IPS DF 19.7 (cell line): Measurements from ENCODE around the gene PRKAG2.
A peak's percentile ranks its signal among the peaks of the same experiment; 100 is the strongest.

ENCODE experiments used
- DNase-seq: peaks from one replicate; pipeline ENCODE4 v3.0.0-alpha.2; 2013; ENCODE audit warnings: low read depth, low spot score

Gene PRKAG2

DNA sequence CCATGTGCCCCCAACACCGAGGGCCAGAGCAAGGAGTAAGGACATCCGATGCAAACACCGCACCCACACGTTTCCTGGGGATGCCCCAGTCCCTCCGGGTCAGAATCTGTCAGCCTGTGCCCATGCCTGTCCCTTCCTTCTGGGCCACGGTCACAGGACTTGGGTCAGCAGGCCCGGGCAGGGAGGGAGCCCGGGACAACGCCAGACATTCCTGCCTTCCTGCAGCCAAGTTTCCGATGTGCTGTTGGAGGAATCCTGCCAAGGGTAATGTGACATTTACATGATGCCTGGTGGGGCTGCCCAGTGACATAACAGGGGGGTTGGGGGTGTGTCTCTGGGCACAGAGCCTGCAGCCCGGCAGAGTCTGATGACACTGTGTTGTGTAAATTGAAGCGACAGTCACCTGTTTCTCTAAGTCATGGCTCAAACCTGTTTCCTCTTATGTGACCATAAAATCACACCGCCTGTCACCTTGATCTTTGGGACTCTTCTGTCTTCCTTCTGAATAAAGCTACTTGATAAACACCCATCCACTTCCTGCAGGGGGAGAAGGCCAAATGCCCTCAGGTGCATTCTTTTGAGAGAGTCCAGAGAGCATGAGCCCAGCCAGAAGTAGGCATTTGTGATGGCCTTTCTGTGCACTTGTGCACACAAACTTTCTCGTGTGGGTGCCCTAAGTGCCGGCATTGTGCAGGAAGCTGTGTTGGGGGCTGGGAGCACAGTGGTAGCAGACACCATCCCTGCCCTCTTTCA, 181.9 kb downstream of the PRKAG2 start:
- DNase-seq, result no peak

DNA sequence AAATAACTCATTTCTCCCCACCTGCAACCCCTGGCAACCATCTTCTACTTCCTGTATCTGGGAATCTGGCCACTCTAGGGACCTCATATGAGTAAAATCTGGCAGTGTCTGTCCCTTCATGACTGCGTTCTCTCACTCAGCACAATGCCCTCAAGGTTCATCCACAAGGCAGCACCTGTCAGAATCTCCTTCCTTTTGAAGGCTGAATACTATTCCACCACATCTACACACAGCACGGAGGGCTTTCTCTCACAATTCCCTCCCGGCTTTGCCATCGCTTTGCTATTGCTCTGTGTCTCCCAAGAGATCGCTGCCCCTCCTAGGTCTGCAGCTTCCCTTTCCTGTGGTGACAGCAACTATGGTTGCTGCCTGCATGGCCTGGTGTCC, 182.5 kb downstream of the PRKAG2 start:
- no peak for DNase-seq

DNA sequence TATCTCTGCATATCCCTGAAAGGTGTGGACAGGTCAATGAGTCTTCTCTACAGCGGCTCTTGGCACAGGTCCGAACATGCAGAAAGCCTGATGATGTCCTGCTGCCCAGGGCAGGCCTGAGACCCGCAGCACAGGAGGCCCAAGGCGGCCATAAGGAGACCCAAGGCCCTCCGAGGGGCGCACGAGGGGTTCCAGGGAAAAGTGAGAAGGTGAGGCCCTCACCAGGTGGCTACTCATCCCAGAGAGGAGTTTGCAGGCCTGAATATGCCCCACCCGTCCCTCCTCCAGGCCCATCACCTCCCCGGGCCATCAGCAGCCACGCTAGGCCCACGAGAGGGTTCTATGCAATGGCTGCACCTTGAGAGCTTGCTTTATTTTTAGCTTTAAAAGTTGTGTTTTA, 183.8 kb downstream of the PRKAG2 start:
- DNase-seq, result no peak

DNA sequence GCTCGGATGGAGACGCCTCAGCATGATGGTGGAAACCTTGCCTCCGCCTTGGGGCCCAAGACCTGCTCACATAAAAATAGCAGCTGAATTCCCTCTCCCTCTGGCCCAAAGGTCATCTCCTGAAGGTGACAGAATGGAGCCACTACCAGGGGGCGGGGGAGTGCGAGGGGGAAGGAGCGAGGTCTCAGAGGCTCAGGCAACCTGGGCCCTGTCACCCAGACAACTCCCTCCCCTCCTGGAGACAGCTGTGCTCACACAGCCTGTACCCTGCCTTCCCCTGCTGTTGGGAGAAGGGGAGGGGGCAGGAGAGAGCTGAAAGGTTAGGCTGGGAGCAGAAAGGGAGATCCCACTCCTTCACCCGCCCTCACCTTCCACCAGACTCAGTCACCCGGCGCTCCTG, 184.2 kb downstream of the PRKAG2 start:
- DNase-seq, result no peak

DNA sequence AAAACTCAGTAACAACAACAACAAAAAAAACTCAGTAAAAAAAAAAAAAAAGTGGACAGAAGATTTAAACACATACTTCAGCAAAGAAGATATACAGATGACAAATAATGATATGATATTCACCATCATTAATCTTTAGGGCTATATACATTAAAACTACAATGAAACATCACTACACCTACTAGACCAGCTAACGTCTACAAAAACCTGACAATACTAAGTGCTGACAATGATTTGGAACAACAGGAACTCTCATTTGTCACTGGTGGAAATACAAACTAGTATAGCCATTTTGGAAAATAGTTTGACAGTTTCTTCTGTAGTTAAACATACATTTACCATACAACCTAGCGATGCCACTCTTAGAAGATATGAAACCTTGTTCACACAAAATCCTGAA, 185.5 kb downstream of the PRKAG2 start:
- no peak for DNase-seq

DNA sequence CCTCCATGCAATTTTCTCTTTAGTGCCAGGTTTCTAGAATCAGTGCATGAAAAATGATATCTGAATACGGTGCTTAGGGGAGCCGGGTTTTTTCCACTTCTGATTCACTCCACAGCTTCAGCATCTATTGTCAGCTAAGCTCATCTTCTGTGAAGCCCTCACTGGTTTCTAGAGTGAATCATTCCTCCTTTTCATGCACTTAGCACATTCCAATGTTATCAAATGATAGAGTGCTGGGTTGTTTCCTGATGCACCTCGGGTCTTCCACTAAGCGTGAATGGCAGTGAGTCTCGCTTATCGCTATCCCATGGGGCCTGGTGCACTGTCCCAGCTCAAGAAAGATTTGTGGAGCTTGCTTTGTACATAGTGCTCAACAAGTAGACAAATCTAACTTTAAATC, 186.3 kb downstream of the PRKAG2 start:
- DNase-seq, result no peak

DNA sequence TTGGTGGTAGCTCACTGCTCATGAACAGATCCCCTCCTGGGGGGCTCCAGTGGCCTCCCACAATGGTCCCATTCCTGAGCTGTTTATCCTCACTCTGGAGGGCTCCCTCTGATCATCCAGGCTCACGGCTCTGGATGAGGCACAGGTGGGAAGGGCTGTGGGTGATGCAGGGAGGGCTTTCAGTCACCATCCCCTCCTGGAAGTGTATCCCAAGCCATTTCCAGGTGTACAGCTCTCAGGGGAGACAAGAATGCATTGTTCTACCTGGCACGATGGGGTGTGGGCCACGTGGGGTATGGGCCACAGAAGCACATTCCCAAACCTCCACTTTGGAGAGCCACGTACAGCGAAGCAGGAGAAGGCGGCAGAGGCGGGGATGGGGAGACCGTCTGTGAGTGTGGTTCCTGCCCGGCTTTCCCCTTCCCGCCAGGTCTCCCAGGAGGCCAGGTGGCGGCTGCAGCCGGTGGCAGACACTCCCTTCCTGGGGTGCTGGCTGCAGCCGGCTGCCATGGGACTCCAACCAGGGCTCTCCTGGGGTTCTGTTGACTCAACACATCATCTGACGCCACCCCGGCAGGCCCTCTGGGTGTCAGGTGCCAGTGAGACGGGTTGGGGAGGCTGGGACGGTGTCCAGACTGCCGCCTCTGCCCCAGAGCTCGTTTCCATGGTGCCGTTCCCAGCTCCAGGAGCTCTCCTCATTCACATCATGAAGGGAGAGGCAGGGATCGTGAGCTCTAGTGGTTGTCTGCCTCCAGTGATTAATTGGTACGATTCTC, 187.5 kb downstream of the PRKAG2 start:
- DNase-seq, result no peak

DNA sequence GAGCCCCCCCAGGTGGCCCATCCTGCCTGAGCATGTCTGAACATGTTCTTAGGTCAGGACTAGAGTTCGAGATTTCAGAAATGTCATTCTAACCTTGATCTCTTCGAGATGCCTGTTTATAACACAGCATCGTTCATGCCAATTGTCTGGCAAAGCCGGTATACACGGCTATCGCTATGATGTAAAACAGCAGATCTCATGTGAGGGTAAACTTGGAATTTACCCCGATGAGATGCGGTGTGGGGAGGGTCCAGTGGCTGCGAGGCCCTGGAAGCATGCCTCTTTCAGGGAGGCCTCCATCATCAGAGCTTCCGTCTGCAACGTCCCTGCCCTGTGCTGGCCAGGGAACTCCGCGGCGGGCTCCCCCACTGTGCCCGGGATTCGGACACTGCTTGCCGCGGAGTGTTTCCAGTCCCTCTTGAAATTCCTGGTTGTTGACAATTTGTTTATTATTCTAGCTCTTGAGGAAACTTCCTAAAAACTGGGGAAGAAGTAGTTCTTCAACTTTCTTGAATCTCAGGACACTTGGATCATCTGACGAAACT, 188.6 kb downstream of the PRKAG2 start:
- no peak for DNase-seq

DNA sequence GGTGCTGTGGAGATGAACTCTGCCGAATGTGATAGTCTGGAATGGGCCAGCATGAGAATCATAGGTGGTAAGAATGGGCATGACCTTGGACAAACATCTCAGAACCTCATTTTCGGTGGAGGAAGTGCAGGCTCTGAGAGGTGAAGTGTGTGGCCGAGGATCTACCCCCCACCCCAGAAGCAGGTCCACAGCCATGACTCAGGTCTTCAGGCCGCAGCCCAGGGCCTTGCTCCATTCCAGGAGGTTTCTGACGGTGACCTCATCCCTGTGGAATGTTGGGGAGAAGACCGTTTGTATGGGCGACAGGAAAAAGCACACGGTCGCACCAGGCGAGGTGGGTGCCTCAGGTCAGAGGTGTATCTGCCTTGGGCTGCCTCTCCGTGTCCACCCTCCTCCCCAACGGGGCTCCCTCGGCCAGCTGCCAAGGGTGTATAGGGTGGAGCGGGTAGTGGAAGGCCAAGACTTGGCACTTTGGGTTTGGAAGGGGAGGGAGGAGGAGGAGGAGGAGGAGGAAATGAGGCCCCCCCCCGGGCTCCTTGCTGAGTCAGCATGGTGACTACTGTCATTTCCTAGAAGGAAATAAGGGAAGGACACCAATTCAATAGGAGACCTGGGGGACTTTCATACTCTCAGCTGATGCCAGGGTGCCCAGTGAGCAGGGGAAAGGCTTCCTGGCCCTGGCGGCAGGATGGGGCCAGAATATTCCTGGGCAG, 189.2 kb downstream of the PRKAG2 start:
- peak; percentile 85 for DNase-seq

DNA sequence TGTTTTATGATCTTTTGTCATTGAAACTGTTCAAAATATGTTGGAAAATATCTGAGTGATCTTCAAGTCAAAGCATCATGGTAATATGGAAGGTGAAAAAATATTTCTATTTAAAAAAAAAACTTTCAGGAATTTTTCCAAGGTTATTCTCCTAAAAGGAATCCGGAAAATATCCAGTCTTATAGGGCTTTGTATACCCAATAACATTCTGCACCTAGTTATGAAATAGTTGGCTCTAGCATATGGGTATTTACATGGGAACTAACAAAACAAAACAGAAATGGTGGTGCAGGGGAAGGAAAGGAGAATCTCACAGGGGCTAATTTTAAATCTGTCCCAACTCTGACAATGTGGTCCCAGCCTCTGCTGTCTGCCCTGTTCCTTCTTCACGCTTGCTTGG, 190.1 kb downstream of the PRKAG2 start:
- no peak for DNase-seq

DNA sequence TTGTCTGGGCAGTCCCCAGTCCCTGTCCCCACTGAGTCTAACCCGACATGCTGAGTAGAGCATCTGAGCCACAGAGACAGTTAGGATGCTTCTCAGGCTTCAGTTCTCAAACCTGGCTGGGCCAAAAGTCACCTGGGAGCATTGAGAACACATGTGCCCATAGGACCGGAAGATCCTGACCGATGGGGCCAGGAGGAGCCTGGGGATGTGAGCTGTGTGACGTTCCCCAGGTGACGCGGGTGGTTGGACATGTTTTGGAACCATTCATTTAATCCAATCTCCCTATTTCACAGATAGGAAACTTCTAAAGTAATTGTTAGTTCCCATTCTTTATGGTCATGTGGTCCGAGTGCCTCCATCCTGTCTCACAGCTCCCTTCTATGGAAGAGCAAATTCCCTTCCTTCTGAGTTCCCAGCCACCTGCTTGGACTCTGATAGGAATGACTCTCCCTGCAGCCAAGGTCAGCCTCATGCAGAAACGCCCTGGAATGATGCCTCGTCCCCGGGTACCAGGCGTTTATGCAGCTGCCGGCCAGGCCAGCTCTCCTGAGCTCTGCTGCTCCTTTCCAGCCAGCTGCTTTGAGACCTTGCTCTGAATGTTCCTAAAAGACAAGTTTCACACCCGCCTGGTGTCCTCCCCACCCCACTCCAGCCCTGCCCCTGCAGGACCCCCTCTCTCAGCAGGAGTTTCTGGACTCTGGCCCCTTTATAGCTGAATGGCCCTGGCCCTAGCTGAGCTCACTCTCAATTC, 190.7 kb downstream of the PRKAG2 start:
- no peak for DNase-seq

DNA sequence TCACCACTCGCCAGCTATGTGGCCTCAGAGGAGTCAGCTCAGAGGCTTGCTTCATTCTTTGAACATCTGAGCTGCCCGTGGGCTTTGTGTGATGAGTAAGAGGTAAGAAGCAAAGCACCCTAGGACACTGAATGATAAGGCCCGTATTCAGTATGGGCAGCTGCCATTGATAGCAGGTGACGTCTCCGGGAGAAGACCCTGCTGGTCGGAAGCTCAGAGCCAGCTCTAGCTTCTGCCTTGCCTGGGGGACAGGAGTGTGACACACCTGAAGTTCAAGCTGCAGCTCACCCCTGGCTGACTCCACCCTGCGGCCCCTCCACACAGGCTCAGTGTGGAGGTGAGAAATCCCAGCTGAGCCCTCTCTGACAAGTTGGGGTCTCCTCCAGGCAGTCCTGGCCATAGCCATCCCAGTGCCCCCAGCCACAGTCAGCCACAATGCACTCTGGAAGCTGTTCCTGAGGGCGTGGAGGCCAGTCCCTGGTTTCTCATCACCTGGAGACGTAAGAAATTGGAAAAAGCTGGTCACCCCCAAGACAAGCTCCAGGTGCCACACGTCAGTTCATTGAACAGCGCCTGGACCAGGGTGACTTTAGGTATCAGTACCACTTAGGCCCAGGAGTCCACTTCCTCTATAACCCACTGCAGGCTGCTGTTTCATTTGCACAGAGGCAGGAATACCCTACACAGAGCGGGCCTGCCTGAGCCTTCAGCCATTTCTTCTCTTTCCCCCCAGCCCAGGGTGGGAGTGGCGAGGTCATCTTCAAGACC, 192.3 kb downstream of the PRKAG2 start:
- DNase-seq, result no peak

DNA sequence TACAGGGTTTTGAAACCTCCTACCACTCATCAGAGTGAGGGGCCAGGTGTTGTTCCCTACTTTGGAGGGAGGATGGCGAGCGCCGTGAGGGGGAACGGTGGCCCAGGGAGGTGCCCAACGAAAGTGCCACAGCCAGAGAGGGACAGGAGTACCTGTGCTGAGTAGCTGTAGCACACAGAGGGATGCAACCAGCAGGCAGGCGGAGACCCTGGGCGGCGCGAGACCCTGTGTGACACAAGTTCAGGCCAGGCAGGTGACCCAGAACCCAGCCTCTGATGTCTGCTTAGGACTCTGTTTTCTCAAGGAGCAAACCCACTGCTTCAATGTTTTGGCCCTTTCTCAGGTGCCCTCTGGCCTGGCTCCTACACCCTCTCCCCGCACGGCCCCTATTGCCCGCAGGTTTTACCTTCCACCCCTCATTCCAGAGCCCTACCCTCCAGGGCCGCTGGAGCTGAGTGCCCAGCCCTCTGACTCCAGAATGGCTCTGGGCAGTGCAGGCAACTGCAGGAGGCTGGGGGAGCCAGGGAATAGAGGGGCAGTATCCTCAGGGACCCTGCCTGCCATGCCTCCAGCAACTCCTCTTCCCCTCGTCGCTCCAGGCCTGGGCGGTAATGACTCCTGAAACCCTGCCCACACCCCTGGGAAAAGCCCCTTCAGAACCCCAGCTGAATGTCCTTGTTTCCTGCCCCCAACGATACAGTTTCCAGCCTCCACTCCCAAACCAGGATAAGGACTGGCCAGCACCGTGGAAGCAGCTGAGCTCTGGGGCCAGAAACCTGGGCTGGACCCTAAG, 193.1 kb downstream of the PRKAG2 start:
- no peak for DNase-seq

DNA sequence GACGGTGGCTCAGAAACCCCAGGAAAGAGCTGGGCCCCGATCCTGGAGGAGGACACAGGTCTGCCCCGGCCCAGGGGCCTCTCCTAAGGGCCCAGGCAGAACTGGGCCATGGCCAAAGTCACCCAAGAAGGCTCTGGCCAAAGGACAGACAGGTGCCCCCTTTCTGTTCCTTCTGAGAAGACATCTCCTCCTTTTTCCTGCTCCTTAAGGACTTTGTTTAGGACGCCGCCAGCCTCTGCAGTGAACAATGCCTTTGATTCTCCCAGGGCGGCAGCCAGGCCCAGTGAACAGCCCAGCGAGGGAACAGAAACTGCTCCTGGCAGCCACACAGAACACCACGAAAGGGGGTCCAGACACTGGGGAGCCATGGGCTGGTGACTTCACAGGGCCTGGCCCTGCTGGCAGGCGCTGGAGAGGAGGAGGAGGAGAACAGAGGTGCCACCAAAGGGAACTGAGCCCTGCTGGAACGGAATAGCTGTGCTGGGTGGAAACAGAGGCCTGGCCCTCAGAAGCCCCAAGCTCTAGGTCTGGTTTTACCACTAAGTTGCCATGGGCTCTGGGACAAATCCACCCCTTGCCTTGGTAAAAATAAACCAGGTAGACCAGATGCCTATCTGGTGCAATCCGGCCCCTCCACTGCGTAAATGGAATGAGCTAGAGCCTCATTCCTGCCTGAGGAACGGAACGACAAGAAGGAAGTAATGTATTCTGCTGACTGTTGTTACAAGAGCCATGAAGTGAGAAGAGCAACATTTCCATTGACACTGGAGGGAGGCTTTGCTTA, 193.9 kb downstream of the PRKAG2 start:
- no peak for DNase-seq

DNA sequence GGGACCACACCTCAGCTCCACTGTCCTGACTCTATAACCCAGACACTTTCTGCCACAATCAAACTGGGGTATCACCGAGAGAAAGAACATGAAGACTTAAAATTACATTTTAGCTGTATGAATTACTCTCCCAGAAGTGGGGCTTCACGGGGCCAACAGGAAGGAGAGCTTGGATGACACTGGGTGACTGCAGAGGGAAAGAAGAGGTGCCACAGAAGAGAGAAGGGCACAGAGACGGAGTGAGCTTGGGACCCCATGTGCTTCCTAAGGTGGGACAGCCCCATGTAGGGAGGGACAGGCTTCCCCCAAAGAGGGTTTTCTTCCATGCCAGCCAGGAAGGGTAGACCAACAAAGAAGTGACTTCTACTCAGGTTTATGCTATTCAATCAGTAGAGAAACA, 195.2 kb downstream of the PRKAG2 start:
- no peak for DNase-seq

DNA sequence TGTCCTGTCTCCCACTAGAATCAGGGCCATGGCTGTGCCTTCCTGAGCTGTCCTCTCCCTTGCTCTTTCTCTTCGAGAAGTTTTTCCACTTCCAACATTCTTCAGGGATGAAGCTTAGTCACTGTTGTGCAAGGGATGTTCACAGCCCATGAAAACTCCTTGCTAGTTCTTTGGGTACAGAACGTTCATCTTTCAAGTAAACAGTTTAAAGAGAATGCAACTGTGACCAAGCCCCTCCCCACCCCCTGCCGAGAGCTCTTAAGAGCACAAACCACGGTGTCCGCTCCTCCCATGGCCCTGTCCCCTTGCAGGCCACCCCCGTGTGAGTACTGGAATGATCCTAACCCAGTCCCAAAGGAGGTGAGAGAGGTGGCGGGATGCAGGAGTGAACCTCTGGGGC, 196.1 kb downstream of the PRKAG2 start:
- DNase-seq, result no peak

DNA sequence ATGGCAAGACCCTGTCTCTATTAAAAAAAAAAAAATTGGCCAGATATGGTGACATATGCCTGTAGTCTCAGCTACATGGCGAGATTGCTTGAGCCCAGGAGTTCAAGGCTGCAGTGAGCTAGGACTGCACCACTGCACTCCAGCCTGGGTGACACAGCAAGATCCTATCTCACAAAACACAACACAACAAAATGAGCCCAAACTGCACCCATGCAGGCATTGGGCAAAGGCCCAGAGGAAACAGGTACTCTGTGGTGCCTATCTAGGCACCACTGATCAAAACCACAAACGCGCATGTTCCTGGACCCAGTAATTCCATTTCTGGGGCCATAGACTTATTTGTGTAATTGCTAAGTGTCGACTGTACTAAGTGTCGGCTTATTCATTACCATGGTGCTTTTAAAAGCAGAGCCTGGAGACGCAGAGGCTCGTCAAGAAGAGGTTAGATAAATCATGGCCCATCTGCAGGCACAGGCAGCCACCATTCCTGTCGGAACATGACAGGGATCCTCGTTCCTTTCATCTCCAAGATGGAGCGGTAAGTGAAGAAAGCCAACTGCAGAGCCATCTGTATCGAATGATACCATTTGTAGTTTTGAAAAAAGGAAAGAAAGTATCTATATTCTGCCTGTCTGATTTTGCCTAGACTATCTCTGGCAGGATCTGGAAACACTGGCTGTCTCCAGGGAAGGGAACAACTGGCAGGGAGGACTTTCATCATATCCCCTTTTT, 196.9 kb downstream of the PRKAG2 start:
- DNase-seq, result no peak

DNA sequence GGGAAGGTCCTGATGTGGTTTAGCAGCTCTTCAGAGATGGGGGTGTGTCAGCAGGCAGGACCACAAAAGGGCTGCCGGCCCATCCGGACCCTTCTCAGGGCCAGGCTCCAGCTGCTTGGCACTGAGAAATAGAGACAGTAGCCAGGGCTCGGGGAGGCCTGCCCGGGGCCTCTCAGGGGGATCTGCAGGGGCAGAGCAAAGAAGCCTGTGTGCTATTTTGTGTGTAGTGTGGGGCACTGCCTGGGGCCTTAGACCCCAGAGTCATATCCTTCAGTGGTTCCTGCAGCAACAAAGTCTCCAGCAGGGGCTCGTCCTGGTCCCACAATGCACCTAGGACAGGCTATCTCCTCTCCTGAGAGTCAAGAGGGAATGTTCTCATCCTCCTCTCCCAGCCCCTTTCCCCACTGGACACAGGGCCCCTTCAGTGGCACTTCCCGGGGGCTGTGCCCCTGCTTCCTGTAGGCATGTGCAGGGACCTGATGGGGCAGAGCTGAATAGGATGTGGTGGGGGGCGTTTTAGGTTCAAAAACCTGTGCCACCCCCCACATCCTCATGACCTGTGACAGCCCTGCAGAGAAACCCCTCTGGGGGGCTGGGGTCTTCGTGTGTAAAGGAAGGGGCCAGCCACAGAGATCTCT, 197.7 kb downstream of the PRKAG2 start:
- no peak for DNase-seq
